Activated naive CD4-positive, alpha-beta T cell (primary cell): ENCODE measurements around the gene LILRA2.
"Not testable (repeated sequence)": the region's sequence is repeated elsewhere in the genome, so short reads cannot be mapped to it uniquely, and the experiment has no call there.

ENCODE experiments used
- DNase-seq, 4 experiments: peaks; one replicate each; lab custom pipeline; 2025; lab: John Stamatoyannopoulos, UW

The LILRA2 gene

DNA sequence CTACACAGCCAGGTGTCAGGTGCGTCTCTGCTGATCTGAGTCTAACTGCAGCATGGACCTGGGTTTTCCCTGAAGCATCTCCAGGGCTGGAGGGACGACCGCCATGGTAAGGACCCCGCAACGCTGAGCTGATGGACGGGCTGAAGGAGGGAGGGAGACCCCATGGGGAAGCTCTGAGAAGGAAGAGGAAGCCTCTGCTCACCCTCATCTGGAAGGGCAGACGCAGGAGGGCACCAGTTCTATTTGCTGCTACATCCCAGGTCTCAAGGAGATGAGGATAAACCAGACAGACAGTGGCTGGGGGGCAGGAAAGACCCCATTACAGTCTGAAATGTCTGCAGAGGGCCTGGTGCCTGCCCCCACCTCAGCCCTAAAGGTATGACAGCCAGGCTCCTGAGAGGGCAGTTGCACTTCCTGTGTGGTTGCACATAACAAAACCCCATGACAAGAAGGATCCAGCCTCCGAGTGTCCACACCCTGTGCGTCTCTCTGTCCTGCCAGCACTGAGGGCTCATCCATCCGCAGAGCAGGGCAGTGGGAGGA lies at the start of gene LILRA2:
Gene LILRA2 (plus strand): TSS at position 461 of the 543 bp plus-strand sequence. CDS start 89 bp downstream, outside the sequence.
- no peak for DNase-seq

DNA sequence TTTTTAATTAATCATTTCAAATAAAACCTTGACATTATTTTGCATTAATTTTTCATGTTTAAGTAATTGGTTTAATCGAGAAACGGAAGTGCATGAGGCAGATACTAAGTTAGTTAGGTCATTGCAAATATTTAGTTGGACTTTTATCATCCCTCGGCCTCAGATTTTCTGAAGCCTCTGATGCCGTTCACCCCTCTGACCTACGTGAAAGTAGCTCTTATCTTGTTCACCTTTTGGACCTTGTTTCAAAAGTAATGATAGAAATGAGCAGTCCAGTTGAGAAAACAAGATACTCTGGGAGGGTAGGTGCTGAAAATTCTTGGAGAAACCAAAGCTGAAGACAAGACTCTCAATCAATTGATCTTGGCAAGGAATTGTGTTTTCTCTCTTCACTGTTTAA lies 48.0 kb upstream of the LILRA2 start:
- DNase-seq = no peak

GRCh38 chr19:54526972-54527371 lies 46.6 kb upstream of the LILRA2 start:
- no peak for DNase-seq

GRCh38 chr19:54530866-54531265 lies 42.7 kb upstream of the LILRA2 start:
- DNase-seq = no peak

DNA sequence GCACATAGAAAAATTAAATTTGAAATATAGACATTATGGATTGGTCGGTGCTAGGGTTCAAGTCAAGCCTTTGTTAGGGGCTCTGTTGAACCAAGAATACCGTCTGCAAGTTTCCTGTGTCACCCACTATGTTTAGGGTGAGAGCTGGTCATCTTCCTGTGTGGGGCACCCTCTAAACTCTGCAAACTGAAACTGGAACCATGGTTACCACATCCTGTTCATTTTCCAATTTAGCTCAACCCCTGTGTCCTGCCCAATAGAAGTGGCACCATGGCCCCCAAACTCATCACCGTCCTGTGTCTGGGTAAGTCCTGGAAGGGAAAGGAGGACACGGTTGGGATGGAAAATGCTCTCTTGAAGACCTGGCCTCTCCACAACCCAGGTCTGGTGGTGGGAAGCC lies 41.1 kb upstream of the LILRA2 start:
- no peak for DNase-seq

DNA sequence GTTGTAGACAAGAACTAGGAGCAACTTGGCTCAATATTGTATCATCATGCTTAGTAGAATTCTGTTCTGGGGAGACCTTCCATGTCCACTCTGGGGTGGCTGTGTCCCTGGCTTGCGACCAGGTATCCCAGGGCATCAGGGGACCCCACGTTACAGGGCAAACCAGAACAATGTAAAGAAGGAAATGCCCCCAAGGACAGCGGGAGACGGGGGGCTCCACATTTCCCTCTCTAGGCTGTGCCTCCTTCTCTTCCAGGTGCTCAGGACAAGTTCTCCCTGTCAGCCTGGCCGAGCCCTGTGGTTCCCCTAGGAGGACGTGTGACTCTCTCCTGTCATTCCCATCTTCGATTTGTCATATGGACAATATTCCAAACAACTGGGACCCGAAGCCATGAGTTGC lies 40.1 kb upstream of the LILRA2 start:
- no peak for DNase-seq

GRCh38 chr19:54534156-54534555 lies 39.4 kb upstream of the LILRA2 start:
- DNase-seq = no peak

DNA sequence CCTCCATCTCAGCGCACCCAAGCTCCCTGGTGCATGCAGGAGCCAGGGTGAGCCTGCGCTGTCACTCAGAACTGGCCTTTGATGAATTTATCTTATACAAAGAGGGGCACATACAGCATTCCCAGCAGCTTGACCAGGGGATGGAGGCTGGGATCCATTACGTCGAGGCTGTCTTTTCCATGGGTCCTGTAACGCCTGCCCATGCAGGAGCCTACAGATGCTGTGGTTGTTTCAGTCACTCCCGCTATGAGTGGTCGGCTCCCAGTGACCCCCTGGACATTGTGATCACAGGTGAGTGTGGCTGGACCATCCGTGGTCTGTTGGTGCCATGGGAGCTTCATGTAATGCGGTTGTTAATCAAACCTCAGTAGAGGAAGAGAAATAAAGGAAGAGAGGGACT lies 38.0 kb upstream of the LILRA2 start:
- no peak for DNase-seq

- no peak for DNase-seq
Observed at GRCh38 chr19:54536956-54537355, 36.6 kb upstream of the LILRA2 start.

DNA sequence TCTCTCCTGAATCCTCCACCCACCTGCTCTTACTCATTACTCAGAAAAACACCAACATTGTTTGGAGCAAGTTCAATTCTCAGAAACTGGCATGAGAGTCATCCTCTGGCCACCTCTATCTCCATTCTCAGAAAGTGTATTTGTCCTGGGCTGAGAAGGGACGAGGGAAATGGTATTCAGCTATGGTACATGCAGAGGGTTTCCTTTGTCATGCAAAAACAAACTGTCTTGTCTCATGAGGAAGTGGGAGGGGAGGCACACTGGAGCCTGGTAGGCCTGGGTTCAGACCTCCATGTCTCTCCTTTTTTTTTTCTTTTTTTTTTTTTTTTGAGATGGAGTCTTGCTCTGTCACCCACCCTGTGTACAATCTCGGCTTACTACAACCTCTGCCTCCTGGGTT lies 31.9 kb upstream of the LILRA2 start:
- DNase-seq = no peak

GRCh38 chr19:54548806-54549205 lies 24.8 kb upstream of the LILRA2 start:
- no peak for DNase-seq

DNA sequence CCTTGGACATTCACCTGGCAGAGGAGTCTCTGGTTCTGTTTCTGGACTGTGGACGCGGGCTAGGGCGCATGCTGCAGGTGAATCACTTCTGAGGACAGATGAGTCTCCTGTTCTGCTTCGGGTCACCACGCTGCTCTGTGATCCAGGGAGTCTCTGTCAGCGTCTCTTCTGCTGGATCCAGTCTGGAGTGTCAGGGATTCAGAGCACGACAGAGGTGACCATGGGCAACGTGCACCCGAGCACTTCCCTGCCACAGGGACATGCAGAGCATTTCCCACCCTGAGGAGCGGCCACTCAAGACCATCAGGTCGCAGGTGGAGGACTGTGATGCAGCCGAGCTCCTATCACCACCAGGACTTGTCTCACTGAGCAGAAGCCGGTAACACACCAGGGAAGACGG lies 24.4 kb upstream of the LILRA2 start:
- no peak for DNase-seq

GRCh38 chr19:54551293-54551692 lies 22.3 kb upstream of the LILRA2 start:
- DNase-seq = no peak

DNA sequence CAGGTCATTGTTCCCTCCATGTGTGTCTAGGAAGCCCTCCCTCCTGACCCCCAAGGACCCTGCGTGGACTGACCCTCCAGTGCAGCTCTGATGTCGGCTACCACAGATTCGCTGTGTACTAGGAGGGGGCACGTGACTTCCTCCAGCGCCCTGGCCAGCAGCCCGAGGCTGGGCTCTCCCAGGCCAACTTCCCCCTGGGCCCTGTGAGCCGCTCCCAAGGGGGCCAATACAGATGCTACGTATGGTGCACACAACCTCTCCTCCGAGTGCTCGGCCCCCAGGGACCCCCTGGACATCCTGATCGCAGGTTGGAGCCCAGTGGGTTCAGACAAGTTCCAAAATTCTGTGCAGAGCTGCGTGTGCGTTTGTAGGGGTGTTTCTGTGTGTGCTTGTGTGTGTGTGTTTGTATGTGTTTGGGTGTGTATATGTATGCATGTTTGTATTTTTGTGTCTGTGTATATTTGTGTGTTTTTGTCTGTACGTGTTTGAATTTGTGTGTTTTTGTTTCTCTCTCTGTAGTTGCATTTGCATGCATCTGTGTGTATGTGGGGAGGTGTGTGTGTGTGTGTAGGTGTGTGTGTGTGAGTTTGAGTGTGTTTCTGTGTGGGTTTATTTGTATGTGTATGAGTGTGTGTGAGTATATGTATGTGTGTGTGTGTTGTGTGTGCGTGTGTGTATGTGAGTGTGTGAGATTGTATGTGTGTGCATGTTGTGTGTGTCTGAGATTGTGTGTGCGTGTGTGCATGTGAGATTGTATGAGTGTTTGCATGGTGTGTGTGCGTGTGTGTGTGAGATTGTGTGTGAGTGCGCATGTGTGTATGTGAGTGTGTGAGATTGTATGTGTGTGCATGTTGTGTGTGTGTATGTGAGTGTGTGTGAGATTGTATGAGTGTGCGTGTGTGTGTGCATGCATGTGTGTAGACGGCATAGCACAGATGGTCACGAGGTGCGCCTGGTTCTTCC lies 21.4 kb upstream of the LILRA2 start:
- DNase-seq = no peak

GRCh38 chr19:54552913-54553310 lies 20.7 kb upstream of the LILRA2 start:
- DNase-seq = no peak

DNA sequence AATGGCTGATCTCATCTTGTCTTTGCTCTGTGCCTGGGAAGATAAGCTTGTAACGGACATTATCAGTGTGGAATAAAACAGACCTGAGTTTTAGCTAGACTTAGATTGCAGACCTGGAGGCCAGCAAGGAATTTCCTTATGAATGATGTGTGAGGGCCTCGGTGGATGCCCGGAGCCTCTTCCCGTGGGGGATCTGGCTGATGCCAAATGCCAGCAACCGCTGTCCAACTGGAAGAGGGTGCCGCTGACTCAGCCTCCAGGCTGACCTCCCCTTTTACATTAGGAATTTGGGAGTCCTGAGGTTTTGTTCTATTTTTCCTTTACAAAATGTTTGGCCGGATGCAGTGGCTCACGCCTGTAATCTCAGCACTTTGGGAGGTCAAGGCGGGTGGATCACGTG lies 19.6 kb upstream of the LILRA2 start:
- no peak for DNase-seq

DNA sequence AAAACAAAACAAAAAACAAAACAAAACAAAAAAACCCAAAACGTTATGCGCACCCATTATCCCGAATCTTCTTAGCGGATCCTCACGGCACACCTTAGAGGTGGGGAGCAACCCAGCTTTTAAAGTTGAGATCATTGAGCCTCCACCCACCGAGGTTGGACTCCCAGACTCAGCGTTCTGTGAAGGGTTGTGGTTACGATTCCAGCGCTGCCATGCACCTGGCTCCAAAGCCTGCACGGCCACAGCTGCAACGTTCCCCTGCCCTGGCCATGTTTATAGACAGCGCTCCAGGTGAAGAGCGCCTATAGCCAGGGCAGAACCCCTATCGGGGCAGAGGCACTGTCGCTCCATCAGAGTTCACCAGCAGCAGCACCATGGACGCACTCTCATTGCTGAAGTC lies 18.7 kb upstream of the LILRA2 start:
- DNase-seq = no peak

DNA sequence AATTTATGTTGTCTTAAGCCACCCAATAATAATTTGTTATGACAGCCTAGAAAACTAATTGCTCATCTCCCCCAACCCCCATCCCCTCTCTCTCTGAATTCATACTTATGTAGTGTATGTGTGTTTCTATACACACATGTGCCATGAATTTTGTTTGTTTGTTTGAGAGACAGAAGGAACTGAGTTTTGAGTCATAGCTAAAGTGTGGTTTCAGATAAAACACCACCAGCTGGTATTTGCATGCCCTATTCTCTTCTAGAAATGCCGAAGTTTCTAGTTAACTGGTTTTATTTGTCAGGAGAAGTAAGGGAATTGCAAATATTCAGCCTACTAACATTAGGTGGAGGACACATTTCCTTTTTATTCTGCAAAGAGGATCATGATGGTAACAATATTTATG lies 17.4 kb upstream of the LILRA2 start:
- no peak for DNase-seq

DNA sequence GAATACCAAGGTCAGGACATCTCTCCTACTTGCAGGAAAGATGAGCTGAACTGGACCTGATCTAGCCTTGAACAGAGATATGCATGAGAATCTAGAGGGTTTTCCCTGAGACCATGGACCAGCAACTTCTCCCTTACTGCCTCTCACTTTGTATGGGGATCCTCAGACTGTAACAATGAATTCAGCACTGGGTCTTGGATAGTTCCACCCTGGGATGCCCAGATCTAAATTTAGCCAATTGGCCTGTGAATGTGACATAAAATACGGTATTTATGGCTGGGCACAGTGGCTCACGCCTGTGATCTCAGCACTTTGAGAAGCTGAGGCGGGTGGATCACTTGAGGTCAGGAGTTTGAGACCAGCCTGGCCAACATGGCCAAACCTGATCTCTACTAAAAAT lies 15.3 kb upstream of the LILRA2 start:
- no peak for DNase-seq

DNA sequence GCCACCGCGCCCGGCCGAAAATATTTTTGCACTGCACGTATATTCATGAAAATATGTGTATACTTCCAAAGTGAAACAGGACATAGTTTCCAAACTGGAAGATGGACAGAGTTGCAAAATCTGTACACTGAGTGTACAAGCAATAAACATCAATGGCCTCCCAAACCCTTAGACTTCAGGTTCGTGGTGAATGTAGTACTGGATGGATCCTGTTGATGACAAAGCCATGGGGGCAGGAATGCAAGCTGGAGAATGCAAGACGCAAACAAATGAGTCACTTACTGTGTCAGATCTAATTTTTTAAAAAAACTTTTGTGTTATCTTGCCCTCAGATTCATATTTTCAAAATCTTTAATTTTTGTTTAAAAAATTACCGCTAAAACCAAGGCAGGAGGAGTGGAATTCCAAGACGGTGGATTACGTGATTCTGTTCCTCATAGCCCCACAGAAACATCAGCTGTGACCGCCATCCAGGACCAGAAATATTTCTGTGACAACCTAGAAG lies 12.7 kb upstream of the LILRA2 start:
- no peak for DNase-seq

DNA sequence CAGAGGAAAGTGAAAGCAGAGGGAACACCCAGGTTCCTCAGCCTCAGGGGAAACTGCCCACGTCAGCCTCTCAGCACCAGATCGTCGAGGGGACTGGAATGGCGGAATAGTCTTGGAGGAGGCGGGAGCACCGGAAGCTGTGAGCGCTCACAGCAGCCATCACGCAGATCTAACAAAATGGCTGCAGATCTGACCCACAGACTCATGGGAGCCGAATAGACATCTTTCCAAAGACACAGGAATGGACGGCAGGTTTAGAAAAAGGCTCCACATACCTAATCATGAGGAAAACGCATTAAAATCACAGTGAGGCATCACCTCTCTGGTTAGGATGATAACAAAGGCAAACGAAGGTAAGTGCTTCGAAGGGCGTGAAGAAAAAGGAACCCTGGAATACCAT lies 11.8 kb upstream of the LILRA2 start:
- no peak for DNase-seq

- DNase-seq = not testable (repeated sequence)
Observed at GRCh38 chr19:54563206-54563605, 10.4 kb upstream of the LILRA2 start.

DNA sequence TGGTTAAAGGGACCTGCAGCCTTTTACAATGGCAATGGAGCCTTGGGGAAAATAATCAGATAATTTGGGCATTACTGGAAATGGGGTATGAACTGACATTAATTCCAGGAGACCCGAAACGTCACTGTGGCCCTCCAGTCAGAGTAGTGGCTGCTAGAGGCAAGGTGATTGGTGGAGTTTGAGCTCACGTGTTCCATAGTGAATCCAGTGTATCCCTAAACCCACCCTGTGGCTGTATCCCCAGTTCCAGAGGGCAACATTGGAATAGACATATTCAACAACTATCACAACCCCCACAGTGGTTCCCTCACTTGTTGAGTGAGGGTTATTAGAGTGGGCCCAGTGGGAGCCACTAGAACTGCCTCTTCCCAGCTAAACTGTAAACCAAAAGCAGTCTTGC lies 3.3 kb upstream of the LILRA2 start:
- DNase-seq = no peak
